IPS-18c (cell line): ENCODE results near the gene MCC.
A peak's percentile ranks its signal among the peaks of the same experiment; 100 is the strongest.

Experiments used
- H3K4me3 ChIP-seq: 2 replicates; pipeline ENCODE4 v1.7.0; 2013; ENCODE audit warnings: low read depth, mild to moderate bottlenecking, low read length, moderate library complexity; ENCODE audit not compliant: insufficient read depth
- H3K9me3 ChIP-seq: one replicate; pipeline ENCODE4 v1.6.1; 2013; ENCODE audit warnings: mild to moderate bottlenecking, low read length, moderate library complexity; ENCODE audit not compliant: control insufficient read depth, insufficient read depth

Gene MCC

GRCh38 chr5:113319256-113320053 lies 168.8 kb downstream of the MCC start:
- H3K4me3 ChIP-seq = no peak overlapping the region
- H3K9me3 ChIP-seq = no peaks in the 10 kb centered on the region

GRCh38 chr5:113317636-113318035 lies 170.6 kb downstream of the MCC start:
- no peaks in the 10 kb centered on the region for H3K9me3 ChIP-seq

GRCh38 chr5:113311301-113311700 lies 177.0 kb downstream of the MCC start:
- H3K4me3 ChIP-seq = no peak overlapping the region

More at GRCh38 chr5:113317636-113318035, 170.6 kb downstream of the MCC start:
- H3K4me3 ChIP-seq = no peak overlapping the region

GRCh38 chr5:113302120-113302519 lies 186.1 kb downstream of the MCC start:
- H3K9me3 ChIP-seq = no peaks in the 10 kb centered on the region
- H3K4me3 ChIP-seq = no peak overlapping the region

More at GRCh38 chr5:113311301-113311700, 177.0 kb downstream of the MCC start:
- no peaks in the 10 kb centered on the region for H3K9me3 ChIP-seq

- no peak overlapping the region for H3K4me3 ChIP-seq
Observed at GRCh38 chr5:113299591-113299990, 188.7 kb downstream of the MCC start.

GRCh38 chr5:113296676-113297075 lies 191.6 kb downstream of the MCC start:
- H3K9me3 ChIP-seq = no peaks in the 10 kb centered on the region
- no peak overlapping the region for H3K4me3 ChIP-seq

More at GRCh38 chr5:113299591-113299990, 188.7 kb downstream of the MCC start:
- H3K9me3 ChIP-seq = no peaks in the 10 kb centered on the region

GRCh38 chr5:113295111-113295539 lies 193.1 kb downstream of the MCC start:
- H3K4me3 ChIP-seq = peak overlapping the region; percentile 79; the same call in 1 of the 2 replicates
- no peaks in the 10 kb centered on the region for H3K9me3 ChIP-seq

- H3K9me3 ChIP-seq = no peaks in the 10 kb centered on the region
- H3K4me3 ChIP-seq = peak overlapping the region; percentile 79
Observed at GRCh38 chr5:113294311-113295110, 193.7 kb downstream of the MCC start.

GRCh38 chr5:113293975-113294310 lies 194.3 kb downstream of the MCC start:
- H3K9me3 ChIP-seq = no peaks in the 10 kb centered on the region
- H3K4me3 ChIP-seq = peak overlapping the region; percentile 79

GRCh38 chr5:113293068-113293974 lies 194.9 kb downstream of the MCC start:
- H3K4me3 ChIP-seq = peak overlapping the region; percentile 79
- H3K9me3 ChIP-seq = no peaks in the 10 kb centered on the region

- peak overlapping the region; percentile 79; the same call in 1 of the 2 replicates for H3K4me3 ChIP-seq
- H3K9me3 ChIP-seq = no peaks in the 10 kb centered on the region
Observed at GRCh38 chr5:113292462-113292861, 195.8 kb downstream of the MCC start.

GRCh38 chr5:113283558-113283957 lies 204.7 kb downstream of the MCC start:
- Histone ChIP-seq H3K4me3 (no peak overlapping the region), H3K9me3 (no peaks in the 10 kb centered on the region)

- no peak overlapping the region for H3K4me3 ChIP-seq
- no peaks in the 10 kb centered on the region for H3K9me3 ChIP-seq
Observed at GRCh38 chr5:113282472-113282871, 205.8 kb downstream of the MCC start.

- no peaks in the 10 kb centered on the region for H3K9me3 ChIP-seq
Observed at GRCh38 chr5:113281194-113281593, 207.1 kb downstream of the MCC start.

GRCh38 chr5:113280541-113280940 lies 207.7 kb downstream of the MCC start:
- no peaks in the 10 kb centered on the region for H3K9me3 ChIP-seq
- no peak overlapping the region for H3K4me3 ChIP-seq

More at GRCh38 chr5:113281194-113281593, 207.1 kb downstream of the MCC start:
- H3K4me3 ChIP-seq = no peak overlapping the region

GRCh38 chr5:113278976-113279375 lies 209.3 kb downstream of the MCC start:
- Histone ChIP-seq H3K9me3 (no peaks in the 10 kb centered on the region), H3K4me3 (no peak overlapping the region)

- H3K9me3 ChIP-seq = no peaks in the 10 kb centered on the region
Observed at GRCh38 chr5:113276493-113276892, 211.8 kb downstream of the MCC start.

More at GRCh38 chr5:113276493-113276892, 211.8 kb downstream of the MCC start:
- no peak overlapping the region for H3K4me3 ChIP-seq
